Transverse colon (tissue), 4 donors: ENCODE results near the gene TANGO2.
A peak's percentile ranks its signal among the peaks of the same experiment; 100 is the strongest.

Source experiments
- CTCF ChIP-seq, 5 experiments: fragments of 200-600 bp in 3 of 5; fragments of 450-650 bp in 2 of 5; sonication (generic) in 3 of 5; IDR thresholded peaks; 1 replicate in 2 of 5; 2 replicates in 3 of 5; pipeline ENCODE4 v1.5.1; 2016 to 2017; ENCODE audit warnings: antibody characterized with exemption in 5 of 5, inconsistent platforms in 3 of 5, mild to moderate bottlenecking in 2 of 5, moderate library complexity in 1 of 5
- EP300 ChIP-seq: sonication (generic); formaldehyde crosslinking; IDR thresholded peaks from one replicate; pipeline ENCODE4 v1.6.1; 2017; ENCODE audit warnings: antibody characterized with exemption, low read depth
- POLR2A ChIP-seq: fragments of 450-650 bp; IDR thresholded peaks from one replicate; pipeline ENCODE4 v1.6.1; 2016; ENCODE audit warnings: antibody characterized with exemption, mild to moderate bottlenecking, moderate library complexity
- POLR2AphosphoS5 ChIP-seq, 3 donors: sonication (generic); formaldehyde crosslinking; IDR thresholded peaks; one replicate each; pipeline ENCODE4 v1.6.1; 2016; ENCODE audit warnings: antibody characterized with exemption in 3 of 3

DNA sequence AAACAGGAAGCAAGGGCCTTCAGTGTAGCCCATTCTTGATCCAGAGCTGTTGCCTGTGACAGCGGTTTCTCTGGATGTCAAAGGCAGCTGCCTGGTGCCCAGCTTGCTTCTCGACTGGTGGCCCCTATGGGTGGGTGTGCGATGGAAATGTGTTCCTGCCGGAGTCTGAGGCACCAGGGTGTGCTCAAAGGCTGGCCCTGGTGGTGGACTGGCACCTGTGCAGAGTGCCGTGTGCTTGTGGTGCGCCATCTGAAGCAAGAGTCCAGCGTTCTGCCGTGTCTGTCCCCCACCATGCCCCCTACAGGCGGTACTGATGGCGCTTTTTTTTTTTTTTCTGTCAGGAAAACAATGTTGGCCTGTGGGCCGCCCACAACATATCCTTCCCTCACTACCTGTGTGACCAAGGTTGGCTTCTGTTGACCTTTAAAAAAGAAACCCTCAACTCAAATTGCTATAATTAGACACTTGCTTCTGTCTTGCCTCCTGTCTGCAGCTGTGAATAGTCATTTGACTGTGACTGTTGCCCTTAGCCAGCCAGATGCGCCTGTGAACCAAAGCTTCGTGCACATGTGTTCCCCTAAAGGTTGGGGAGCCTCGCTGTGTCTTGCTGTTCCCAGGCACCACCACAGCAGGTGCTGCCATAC, 90.3 kb downstream of the TANGO2 start:
- TF ChIP-seq POLR2AphosphoS5 (IDR thresholded peaks at IDR 0.05): no peak
- peak in 1 of 5 experiments; percentile 18 for TF ChIP-seq CTCF (IDR thresholded peaks at IDR 0.05)
- no peak for TF ChIP-seq POLR2A
- no peak for TF ChIP-seq EP300
